Natural killer cell (primary cell): ENCODE data around the gene KIAA0232. TPM values are rescaled to one million over a fixed set of nuclear protein-coding genes. Genes with fewer than 3 reads are reported as not detected.

Experiments
- ATAC-seq, 3 donors: fragments of 150-1000 bp in 2 of 3; fragments of 200-7000 bp in 1 of 3; cut with Tn5 transposase; 1 replicate in 1 of 3; 2 replicates in 2 of 3; pipeline ENCODE4 v1.10.0; 2021; ENCODE audit warnings: mild to moderate bottlenecking in 2 of 3, moderate library complexity in 2 of 3
- DNase-seq, 2 donors: peaks; one replicate each; pipeline versions ENCODE4 v3.0.0 to v3.0.0-alpha.2; 2013 to 2021; ENCODE audit warnings: mixed read lengths in 1 of 2
- H3K27ac ChIP-seq: one replicate; pipeline ENCODE4 v1.5.1; 2013; ENCODE audit warnings: mild to moderate bottlenecking, low read length
- H3K27me3 ChIP-seq: one replicate; pipeline ENCODE4 v1.6.1; 2013; ENCODE audit warnings: low read length; ENCODE audit not compliant: control insufficient read depth, insufficient read depth
- H3K36me3 ChIP-seq: one replicate; pipeline ENCODE4 v1.6.1; 2013; ENCODE audit warnings: low read length; ENCODE audit not compliant: control insufficient read depth, insufficient read depth
- H3K4me1 ChIP-seq: one replicate; pipeline ENCODE4 v1.6.1; 2013; ENCODE audit warnings: low read length; ENCODE audit not compliant: control insufficient read depth, insufficient read depth
- H3K4me3 ChIP-seq: one replicate; pipeline ENCODE4 v1.5.1; 2013; ENCODE audit warnings: low read length
- H3K9me3 ChIP-seq: one replicate; pipeline ENCODE4 v1.6.1; 2013; ENCODE audit warnings: low read length; ENCODE audit not compliant: control insufficient read depth, insufficient read depth
- H3K27ac Mint-ChIP-seq, 2 donors: one replicate each; pipeline ENCODE4 v1.8.0; 2022; ENCODE audit warnings: mild to moderate bottlenecking in 2 of 2, mixed read lengths in 2 of 2, moderate library complexity in 1 of 2
- H3K27me3 Mint-ChIP-seq, 2 donors: one replicate each; pipeline ENCODE4 v1.8.0; 2022; ENCODE audit warnings: low read depth in 2 of 2, mixed read lengths in 2 of 2
- H3K36me3 Mint-ChIP-seq: one replicate; pipeline ENCODE4 v1.8.0; 2022; ENCODE audit warnings: mixed read lengths
- H3K4me1 Mint-ChIP-seq, 2 donors: one replicate each; pipeline ENCODE4 v1.8.0; 2022; ENCODE audit warnings: mixed read lengths in 2 of 2
- H3K4me3 Mint-ChIP-seq: one replicate; pipeline ENCODE4 v1.8.0; 2022; ENCODE audit warnings: mild to moderate bottlenecking, moderate library complexity, mixed read lengths
- H3K9me3 Mint-ChIP-seq, 2 donors: one replicate each; pipeline ENCODE4 v1.8.0; 2022; ENCODE audit warnings: mixed read lengths in 2 of 2
- WGBS: methylation state at CpG from one replicate; pipeline ENCODE4 v1.1.7; 2013; ENCODE audit warnings: missing lambda C conversion rate; ENCODE audit not compliant: insufficient coverage; 5-methylcytosine and 5-hydroxymethylcytosine counted together
- intact Hi-C: fragments of 100-400 bp; cut with micrococcal nuclease; formaldehyde crosslinking; loops from one replicate; pipeline ENCODE4 v1.14.2; 2022
- total RNA-seq, 4 donors: library from RNA; stranded (reverse); fragments of 120-200 nt in 1 of 4; gene quantifications; one replicate each; pipeline versions ENCODE4 v1.2.3 to v1.2.4, GENCODE V29; 2013 to 2022
- TF ChIP-seq, protein P1 (sequence below): fragments of 200-600 bp; IDR thresholded peaks from one replicate; pipeline ENCODE4 v1.8.0; 2022; ENCODE audit warnings: antibody characterized with exemption

The KIAA0232 gene
- total RNA-seq, 3 donors from 2014 or later (not counting 1 experiment from before 2014, with no cell fraction given), result 24.7 to 30.3 (median 28.6) TPM

DNA sequence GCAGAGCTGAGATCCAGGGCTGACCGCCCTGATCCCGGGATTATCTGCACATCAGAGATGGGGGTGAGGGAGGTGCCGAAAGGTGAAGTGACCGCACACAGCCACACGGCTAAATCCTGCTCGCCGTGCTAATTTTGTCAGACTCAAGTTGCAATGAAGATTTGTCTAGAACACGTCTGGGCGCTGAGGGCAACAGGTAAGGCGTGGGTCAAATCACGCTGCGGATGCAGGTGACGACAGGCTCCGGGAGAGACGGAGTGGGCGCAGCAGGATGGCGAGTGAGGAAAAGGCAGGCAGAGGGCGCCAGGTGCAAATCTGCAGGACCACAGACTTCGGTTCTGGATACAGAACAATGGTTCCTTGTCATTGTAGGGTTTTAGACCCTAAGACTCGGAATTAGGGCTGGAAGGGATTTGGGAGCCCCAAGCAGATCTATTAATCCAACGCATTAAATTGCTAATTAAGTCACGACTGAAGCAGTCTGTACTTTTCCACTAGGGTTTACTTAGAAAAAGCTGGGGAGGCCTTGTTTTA, 125.2 kb downstream of the KIAA0232 start:
- Mint-ChIP-seq H3K27ac (peak overlapping the region in 1 of 2 donors; percentile 52), H3K4me3 (peak overlapping the region; percentile 94), H3K9me3 (no peaks in the 10 kb centered on the region), H3K27me3 (no peaks in the 10 kb centered on the region), H3K36me3 (no peaks in the 10 kb centered on the region), H3K4me1 (peaks cover 29 to 38% of the 10 kb centered on the region in 2 donors)
- Histone ChIP-seq H3K4me1 (peaks cover 38% of the 10 kb centered on the region), H3K9me3 (no peaks in the 10 kb centered on the region), H3K27ac (no peak overlapping the region), H3K27me3 (no peaks in the 10 kb centered on the region), H3K36me3 (no peaks in the 10 kb centered on the region), H3K4me3 (no peak overlapping the region)
- intact Hi-C loops, result loop anchor here (5.0 kb wide), 1 partner anchor 35 kb away; no protein-coding TSS in a partner anchor
- peak in 1 of 2 donors; percentile 51 for DNase-seq
- WGBS, result 34% methylated on average over 21 of the region's 22 CpGs
- TF ChIP-seq, protein P1, sequence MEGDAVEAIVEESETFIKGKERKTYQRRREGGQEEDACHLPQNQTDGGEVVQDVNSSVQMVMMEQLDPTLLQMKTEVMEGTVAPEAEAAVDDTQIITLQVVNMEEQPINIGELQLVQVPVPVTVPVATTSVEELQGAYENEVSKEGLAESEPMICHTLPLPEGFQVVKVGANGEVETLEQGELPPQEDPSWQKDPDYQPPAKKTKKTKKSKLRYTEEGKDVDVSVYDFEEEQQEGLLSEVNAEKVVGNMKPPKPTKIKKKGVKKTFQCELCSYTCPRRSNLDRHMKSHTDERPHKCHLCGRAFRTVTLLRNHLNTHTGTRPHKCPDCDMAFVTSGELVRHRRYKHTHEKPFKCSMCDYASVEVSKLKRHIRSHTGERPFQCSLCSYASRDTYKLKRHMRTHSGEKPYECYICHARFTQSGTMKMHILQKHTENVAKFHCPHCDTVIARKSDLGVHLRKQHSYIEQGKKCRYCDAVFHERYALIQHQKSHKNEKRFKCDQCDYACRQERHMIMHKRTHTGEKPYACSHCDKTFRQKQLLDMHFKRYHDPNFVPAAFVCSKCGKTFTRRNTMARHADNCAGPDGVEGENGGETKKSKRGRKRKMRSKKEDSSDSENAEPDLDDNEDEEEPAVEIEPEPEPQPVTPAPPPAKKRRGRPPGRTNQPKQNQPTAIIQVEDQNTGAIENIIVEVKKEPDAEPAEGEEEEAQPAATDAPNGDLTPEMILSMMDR, result no peak
- no peak for ATAC-seq

- peak overlapping the region; percentile 94 for H3K4me3 Mint-ChIP-seq
- peaks cover 39% of the 10 kb centered on the region for H3K4me1 ChIP-seq
- no peaks in the 10 kb centered on the region for H3K27me3 Mint-ChIP-seq
- DNase-seq (no peak), ATAC-seq (no peak)
- 51% methylated on average over 15 of the region's 15 CpGs for WGBS
- no peaks in the 10 kb centered on the region for H3K9me3 Mint-ChIP-seq
- TF ChIP-seq, protein P1, result no peak
- intact Hi-C loops, result loop anchor here (1.0 to 5.0 kb wide), 2 partner anchors 34 to 79 kb away; no protein-coding TSS in a partner anchor
- H3K27ac Mint-ChIP-seq, result peak overlapping the region; percentile 83 to 87
- no peaks in the 10 kb centered on the region for H3K9me3 ChIP-seq
- no peaks in the 10 kb centered on the region for H3K36me3 ChIP-seq
- no peaks in the 10 kb centered on the region for H3K27me3 ChIP-seq
- H3K4me3 ChIP-seq, result peak overlapping the region; percentile 75
- H3K27ac ChIP-seq, result peak overlapping the region; percentile 99
- H3K4me1 Mint-ChIP-seq, result peaks cover 33 to 43% of the 10 kb centered on the region in 2 donors
- H3K36me3 Mint-ChIP-seq, result no peaks in the 10 kb centered on the region
Measured at GRCh38 chr4:6908432-6909112, 126.0 kb downstream of the KIAA0232 start.

DNA sequence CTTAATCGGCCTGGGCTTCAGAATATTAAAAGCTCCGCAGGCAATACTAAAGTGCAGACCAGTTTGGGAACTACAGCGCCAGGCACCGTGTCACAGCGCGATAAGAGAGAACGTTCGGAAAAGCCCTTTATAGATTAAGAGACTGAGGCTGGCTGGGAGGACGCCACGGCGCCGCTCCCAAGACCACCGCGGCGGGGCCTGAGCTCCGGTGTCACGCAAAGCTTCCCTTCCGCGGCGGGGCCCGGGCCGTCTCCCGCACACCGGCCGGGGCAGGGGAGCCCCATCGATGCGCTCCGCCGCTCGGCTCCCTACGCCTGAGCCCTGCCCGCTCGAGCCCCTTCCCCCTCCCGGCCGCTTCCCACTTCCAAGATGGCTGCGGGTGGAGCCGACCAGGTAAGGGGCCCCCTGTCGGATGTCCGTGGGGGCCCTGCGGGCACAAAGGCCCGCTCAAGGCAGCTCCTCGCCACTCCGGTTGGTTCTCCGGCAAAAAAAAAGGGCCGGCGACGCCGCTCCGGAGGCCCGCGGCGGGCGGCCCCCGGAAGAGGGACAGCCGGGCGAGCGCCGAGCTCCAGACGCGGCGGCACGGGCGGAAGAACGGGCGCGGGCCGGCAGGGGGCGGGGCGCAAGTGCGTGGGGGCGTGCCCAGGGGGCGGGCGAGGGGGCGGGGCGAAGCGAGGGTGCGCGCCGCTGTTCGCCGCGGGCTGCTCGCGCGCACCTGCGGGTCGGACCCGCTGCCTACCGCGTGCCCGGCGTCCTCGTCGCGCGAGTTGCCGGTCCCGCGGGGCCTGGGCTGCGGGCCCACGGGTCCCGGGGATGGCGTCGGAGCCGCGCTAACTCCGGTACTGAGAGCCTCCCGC, 126.8 kb downstream of the KIAA0232 start, which contains the start of gene TBC1D14:
Gene TBC1D14, plus strand, starts transcription at position 714 of the 857 bp plus-strand sequence. CDS start 13,564 bp downstream, outside the sequence.
- WGBS, result under 1% methylated on average over 108 of the region's 108 CpGs
- Mint-ChIP-seq H3K4me3 (peak within 1 kb of the TSS; percentile 94), H3K27ac (peak within 1 kb of the TSS; percentile 83 to 90), H3K4me1 (peaks cover 33 to 44% of the 10 kb centered on the region in 2 donors), H3K27me3 (no peaks in the 10 kb centered on the region), H3K36me3 (no peaks in the 10 kb centered on the region), H3K9me3 (no peaks in the 10 kb centered on the region)
- Histone ChIP-seq H3K36me3 (no peaks in the 10 kb centered on the region), H3K4me3 (peak within 1 kb of the TSS; percentile 75), H3K9me3 (no peaks in the 10 kb centered on the region), H3K4me1 (peaks cover 39% of the 10 kb centered on the region), H3K27me3 (no peaks in the 10 kb centered on the region), H3K27ac (peak within 1 kb of the TSS; percentile 99)
- DNase-seq (peak; percentile 83 to 91), ATAC-seq (peak; percentile 88 to 96 (median 89))
- intact Hi-C loops, result loop anchor here (1.0 to 5.0 kb wide), 2 partner anchors 33 to 78 kb away; no protein-coding TSS in a partner anchor
- TF ChIP-seq, protein P1, result no peak
